HG03342 (cell line): ENCODE measurements around the gene STRN3.
"Not testable (repeated sequence)": the region's sequence is repeated elsewhere in the genome, so short reads cannot be mapped to it uniquely, and the experiment has no call there.

ENCODE experiments used
- ATAC-seq: cut with Tn5 transposase; IDR thresholded peaks from one replicate; pipeline ENCODE4 v1.9.1; 2021; ENCODE audit warnings: mild to moderate bottlenecking, moderate library complexity; ENCODE audit not compliant: unreplicated experiment

STRN3 gene

GRCh38 chr14:31037709-31038221, 11.6 kb upstream of the STRN3 start:
- no peak for ATAC-seq

GRCh38 chr14:31036552-31036951, 10.4 kb upstream of the STRN3 start:
- no peak for ATAC-seq

DNA sequence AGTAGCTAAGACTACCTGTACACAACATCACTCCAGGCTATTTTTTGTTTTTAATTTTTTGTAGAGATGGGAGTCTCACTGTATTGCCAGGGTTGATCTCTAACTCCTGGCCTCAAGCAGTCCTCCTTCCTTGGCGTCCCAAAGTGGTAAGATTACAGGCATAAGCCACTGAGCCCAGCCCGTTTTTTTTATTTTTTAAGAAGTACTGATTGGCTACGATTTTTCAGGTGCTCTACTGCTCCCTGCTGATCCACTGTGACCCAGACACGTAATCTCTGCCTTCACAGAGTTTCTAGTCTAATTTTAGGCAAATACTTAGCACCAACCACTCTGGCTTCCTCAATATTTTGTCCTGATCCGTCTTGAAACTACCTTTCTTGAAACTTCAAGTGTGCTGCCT, 4.3 kb upstream of the STRN3 start:
- ATAC-seq: no peak

- ATAC-seq: no peak
Observed at GRCh38 chr14:31029016-31029970, 3.1 kb upstream of the STRN3 start.

DNA sequence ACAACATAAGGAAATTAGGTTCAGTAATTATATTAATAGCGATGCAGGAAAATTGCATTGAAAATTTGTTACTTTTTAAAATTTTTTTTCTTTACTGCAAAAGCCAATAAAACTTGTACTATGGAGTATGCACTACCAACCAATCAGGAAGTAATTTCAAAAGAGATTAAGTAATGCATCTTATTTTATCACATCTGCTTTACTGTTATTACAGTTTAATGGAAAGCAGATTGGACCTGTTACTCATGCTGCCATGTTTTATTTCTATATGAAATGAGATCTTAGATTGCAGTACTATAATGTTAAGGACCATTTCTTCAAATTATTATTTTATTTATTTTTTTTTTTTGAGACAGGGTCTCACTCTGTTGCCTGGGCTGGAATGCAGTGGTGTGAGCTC, 1.7 kb upstream of the STRN3 start:
- ATAC-seq: no peak

DNA sequence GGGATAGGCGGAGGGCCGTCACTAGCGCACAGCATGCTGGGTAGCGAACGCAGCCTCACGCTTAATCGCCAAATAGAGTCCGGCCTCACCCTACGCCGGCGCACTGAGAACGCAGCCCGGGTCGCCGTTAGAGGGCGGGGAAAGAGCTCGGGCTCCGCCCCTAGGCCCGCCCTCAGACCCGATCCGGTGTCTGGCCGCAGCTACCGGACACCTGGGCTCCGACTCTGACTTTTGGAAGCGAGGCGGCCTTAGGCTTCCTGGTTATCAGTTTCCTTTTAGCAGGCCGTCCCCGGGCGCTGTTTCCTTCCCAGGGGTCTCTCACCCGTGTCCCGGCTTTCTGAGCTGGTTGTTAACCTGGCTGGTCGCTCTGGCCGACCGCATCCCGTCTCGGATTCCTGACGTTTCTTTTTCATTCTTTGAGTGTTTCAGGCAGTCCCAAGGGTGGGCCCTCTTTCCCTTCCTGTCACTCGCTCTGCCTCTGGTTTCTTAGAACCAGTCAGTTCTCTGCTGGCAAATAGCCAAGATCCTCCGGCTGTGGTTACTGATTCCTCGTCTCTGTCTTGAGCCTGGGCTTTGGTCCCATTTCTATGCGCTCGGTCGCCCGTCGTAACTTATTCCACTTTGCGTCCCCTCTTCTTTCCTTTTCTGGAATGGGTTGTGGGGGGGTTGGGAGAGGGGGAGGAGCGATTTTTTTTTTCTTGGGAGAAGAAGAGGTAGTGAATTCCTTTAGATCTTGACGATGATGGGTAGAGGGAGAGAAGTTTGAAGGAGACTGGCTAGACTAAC, 464 bp upstream of the STRN3 start:
- peak; percentile 90 for ATAC-seq

DNA sequence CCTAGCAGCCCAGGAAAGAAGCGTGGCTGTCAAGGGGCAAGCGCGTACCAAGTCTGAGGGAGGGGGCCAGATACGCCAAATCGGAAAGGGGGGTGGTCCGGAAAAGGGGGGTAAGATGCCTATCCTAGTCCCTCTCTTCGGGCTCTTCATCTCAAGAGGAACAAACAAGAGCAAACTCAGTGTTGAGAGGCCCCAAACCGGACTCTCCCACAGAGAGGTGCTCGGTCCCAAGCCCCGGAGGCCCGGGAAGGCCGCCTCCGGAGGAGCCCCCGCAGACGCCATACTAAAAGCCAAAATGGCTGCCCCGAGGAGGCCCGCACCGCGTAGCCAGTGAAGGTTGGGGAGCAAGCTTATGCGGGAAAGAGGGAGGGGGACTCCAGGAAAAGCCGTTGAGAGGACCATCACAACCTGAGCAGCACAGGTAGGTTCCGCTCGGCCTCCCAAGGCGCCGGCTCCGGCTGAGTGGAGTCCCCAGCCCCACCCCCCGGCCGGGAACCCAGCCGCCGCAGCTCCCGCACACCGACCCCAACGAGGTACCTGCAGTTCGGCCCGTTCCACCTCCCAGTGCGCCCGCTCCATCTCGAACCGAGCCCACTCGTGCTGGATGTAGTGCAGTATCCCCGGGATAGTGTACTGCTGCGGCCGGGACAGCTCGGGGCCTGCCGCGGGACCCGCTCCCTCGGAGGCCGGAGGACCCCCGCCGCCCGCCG, 657 bp downstream of the STRN3 start, which contains the start of gene AP4S1:
Gene AP4S1 (plus strand): TSS at position 283 of the 710 bp plus-strand sequence. CDS start 40,548 bp downstream, outside the sequence.
- peak; percentile 15 for ATAC-seq

- no peak for ATAC-seq
Observed at GRCh38 chr14:31024577-31025366, 1.4 kb downstream of the STRN3 start.

DNA sequence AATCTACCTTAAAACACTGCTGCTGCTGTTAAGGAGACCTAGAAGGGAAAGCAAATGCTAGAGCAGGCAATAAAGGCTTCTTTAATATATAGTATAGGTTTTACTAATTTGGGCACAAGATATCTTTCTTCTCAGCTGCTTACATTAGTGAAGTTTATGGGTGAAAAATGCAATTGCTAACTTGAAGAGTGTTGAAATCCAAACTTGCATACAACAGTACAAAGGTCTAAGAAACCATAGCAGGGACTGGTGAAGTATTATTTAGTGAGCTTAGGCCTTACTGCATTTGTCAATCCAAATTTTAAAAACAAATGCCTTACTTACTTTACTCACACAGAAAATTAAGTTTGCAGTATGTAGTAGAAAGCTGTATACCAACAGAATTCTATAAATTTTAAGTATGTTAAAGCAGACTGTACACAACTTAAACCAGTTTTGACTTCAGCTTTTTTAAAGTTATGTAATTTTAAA, 2.1 kb downstream of the STRN3 start:
- ATAC-seq: no peak

DNA sequence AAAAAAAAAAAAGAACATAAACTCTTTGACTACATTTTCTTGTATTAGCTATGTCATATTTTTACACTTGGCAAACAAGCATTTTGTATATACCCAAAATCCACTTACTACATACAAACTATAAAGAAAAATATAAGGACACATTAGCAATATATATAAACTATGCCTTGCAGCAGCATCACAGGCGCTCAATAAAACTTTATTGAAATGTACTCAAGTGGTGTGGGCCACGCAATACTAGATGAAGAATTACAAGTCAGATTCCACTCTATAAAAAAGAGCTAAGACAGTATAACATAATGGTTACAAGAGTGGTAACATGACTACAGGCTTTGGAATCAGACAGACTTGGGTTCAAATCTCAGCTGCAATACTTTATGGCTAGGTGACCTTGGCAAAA, 3.8 kb downstream of the STRN3 start:
- ATAC-seq: no peak

DNA sequence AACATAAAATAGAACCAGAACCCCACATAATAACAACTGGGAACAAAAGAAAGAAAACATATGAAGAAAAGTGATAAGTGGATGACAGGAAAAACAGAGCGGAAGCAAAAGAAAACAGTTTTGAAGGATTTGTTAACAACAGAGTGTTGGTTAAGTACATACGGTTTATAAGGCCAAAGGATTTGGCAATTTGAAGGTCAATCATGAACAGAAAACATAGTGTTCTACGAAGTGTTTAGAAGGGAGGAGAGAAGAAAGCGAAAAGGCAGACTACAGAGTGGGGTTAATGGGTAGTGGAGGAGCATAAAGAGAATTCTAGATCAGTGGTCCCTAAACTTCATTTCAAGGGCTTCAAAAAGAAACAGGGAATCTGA, 4.6 kb downstream of the STRN3 start:
- no peak for ATAC-seq

- no peak for ATAC-seq
Observed at GRCh38 chr14:31020834-31021575, 5.2 kb downstream of the STRN3 start.

DNA sequence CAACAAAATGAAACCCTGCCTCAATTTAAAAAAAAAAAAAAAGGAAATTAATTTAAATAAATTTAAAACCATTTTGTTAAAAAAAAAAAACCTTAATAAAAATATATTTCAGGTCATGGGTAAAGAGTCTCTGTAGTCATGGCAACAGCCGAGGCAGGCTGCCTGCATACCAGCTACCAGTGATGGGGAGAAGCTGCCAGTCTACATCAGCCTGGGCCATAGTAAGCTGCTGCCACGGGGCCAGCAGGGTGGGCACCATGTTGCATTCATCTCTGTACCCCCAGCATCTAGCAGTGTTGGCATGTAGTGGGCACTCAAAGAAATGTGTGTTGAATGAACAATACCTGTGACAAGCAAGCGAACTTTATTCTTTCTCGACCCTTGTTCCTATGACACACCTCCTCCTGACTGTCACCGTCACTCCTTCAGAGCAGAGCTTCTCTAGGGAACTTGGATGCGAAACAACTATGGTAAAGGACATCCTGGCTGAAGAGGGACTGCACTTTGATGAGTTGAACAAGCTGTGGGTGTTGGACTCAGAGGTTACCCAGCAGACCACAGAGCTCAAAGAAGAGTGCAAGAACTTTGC, 8.0 kb downstream of the STRN3 start:
- no peak for ATAC-seq

GRCh38 chr14:31013841-31014240, 12.3 kb downstream of the STRN3 start:
- no peak for ATAC-seq

GRCh38 chr14:31010935-31011334, 15.2 kb downstream of the STRN3 start:
- no peak for ATAC-seq

DNA sequence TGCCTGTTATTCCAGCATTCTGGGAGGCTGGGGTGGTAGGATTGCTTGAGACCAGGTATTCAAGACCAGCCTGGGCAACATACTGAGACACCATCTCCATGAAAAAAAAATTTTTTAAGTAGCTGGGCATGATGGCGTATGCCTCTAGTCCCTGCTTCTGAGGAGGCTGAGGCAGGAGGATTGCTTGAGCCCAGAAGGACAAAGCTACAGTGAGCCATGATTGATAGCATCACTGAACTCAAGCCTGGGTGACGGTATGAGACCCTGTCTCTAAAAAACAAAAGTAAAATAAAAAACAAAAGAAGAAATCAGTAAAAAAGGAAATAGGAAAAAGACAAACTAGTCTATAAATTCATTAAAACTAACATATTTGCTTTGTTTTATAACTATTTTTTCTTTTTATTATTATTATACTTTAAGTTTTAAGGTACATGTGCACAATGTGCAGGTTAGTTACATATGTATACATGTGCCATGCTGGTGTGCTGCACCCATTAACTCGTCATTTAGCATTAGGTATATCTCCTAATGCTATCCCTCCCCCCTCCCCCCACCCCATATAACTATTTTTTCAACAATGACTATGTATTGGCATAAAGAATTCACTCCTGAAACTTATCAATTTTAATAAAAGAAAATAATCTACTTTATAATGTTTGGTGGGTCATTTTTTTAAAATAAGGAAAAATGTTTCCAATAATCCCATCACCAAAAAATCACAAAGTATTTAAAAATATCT, 16.2 kb downstream of the STRN3 start:
- no peak for ATAC-seq

- ATAC-seq: no peak
Observed at GRCh38 chr14:31006703-31007102, 19.5 kb downstream of the STRN3 start.

DNA sequence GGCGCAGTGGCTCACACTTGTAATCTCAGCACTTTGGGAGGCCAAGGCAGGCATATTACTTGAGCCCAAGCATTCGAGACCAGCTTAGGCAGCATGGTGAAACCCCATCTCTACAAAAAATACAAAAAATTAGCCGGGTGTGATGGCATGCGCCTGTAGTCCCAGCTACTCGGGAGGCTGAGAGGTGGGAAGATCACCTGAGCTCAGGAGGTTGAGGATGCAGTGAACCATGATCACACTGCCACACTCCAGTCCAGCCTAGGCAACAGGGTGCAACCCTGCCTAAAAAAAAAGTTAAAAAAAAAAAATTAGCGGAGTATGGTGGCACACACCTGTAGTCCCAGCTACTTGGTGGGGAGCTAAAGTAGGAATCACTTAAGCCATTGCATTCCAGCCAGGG, 22.2 kb downstream of the STRN3 start:
- not testable (repeated sequence) for ATAC-seq
